DMS114 treated with DMSO at 0.1 percent for 48 hours (cell line): ENCODE measurements around the gene FLNA.
"Not testable (repeated sequence)": the region's sequence is repeated elsewhere in the genome, so short reads cannot be mapped to it uniquely, and the experiment has no call there.

Source experiments
- DNase-seq: peaks from one replicate; lab custom pipeline; 2025; ENCODE audit not compliant: unreplicated experiment; lab: John Stamatoyannopoulos, UW

The FLNA gene

GRCh38 chrX:154359362-154360154, 14.9 kb downstream of the FLNA start:
- DNase-seq = no peak

- DNase-seq = no peak
Observed at GRCh38 chrX:154358829-154359228, 15.6 kb downstream of the FLNA start.

GRCh38 chrX:154358011-154358410, 16.4 kb downstream of the FLNA start:
- DNase-seq = no peak

GRCh38 chrX:154357205-154357604, 17.2 kb downstream of the FLNA start:
- no peak for DNase-seq

- no peak for DNase-seq
Observed at GRCh38 chrX:154356596-154356995, 17.8 kb downstream of the FLNA start.

GRCh38 chrX:154355776-154356140, 18.7 kb downstream of the FLNA start:
- no peak for DNase-seq

- no peak for DNase-seq
Observed at GRCh38 chrX:154355094-154355775, 19.2 kb downstream of the FLNA start.

- DNase-seq = no peak
Observed at GRCh38 chrX:154354516-154354915, 19.9 kb downstream of the FLNA start.

GRCh38 chrX:154354013-154354412, 20.4 kb downstream of the FLNA start:
- DNase-seq = no peak

GRCh38 chrX:154353172-154353843, 21.1 kb downstream of the FLNA start:
- DNase-seq = no peak

GRCh38 chrX:154352466-154352865, 22.0 kb downstream of the FLNA start:
- DNase-seq = no peak

GRCh38 chrX:154352012-154352401, 22.4 kb downstream of the FLNA start:
- DNase-seq = no peak

- DNase-seq = no peak
Observed at GRCh38 chrX:154351183-154352011, 23.0 kb downstream of the FLNA start.

- DNase-seq = no peak
Observed at GRCh38 chrX:154350429-154351182, 23.8 kb downstream of the FLNA start.

GRCh38 chrX:154349979-154350378, 24.5 kb downstream of the FLNA start:
- no peak for DNase-seq

- DNase-seq = no peak
Observed at GRCh38 chrX:154349359-154349935, 25.0 kb downstream of the FLNA start.

GRCh38 chrX:154348646-154349358, 25.6 kb downstream of the FLNA start:
- no peak for DNase-seq

GRCh38 chrX:154348114-154348531, 26.3 kb downstream of the FLNA start:
- no peak for DNase-seq

GRCh38 chrX:154343620-154344019, 30.8 kb downstream of the FLNA start:
- DNase-seq = not testable (repeated sequence)
